HepG2 (cell line): ENCODE data around the gene DEGS1. TPM values are rescaled to one million over a fixed set of nuclear protein-coding genes. Genes with fewer than 3 reads are reported as not detected.

ENCODE experiments used
- ARID4A ChIP-seq: sonication (generic); formaldehyde crosslinking; IDR thresholded peaks from 2 replicates; pipeline ENCODE4 v1.5.0; 2020; ENCODE audit warnings: mild to moderate bottlenecking, missing genetic modification reagents, borderline replicate concordance
- CBX2 ChIP-seq, 2 experiments: fragments of 200-600 bp in 1 of 2; sonication (generic); formaldehyde crosslinking in 1 of 2; IDR thresholded peaks; 2 replicates each; pipeline versions ENCODE4 v1.7.0 to v1.8.1; 2018 to 2022; ENCODE audit warnings: low read depth in 2 of 2, low read length in 1 of 2, mild to moderate bottlenecking in 1 of 2, missing genetic modification reagents in 1 of 2
- HNF1A ChIP-seq, 2 experiments: sonication (generic) in 1 of 2; formaldehyde crosslinking in 1 of 2; IDR thresholded peaks; 2 replicates each; pipeline versions ENCODE4 v1.4.0 to v1.6.1; 2016 to 2020; ENCODE audit warnings: borderline replicate concordance in 1 of 2, low read depth in 1 of 2, mild to moderate bottlenecking in 1 of 2, missing genetic modification reagents in 1 of 2
- ZNF674 ChIP-seq: sonication (generic); formaldehyde crosslinking; IDR thresholded peaks from 2 replicates; pipeline ENCODE4 v1.5.0; 2020; ENCODE audit warnings: low read depth, mild to moderate bottlenecking, missing genetic modification reagents
- polyA plus RNA-seq, 8 experiments: library from polyadenylated mRNA; depleted of rRNA in 3 of 8; stranded (reverse) in 7 of 8; unstranded in 1 of 8; fragments of >200 nt; fragmentation: Illumina TruSeq in 4 of 8; extraction: Trizol in 4 of 8; gene quantifications; 2 replicates each; pipeline versions ENCODE4 v1.2.1 to v1.2.3, GENCODE V29; 2011 to 2016; ENCODE audit warnings: low read depth in 4 of 8, missing spikeins in 1 of 8, mixed read lengths in 1 of 8; ENCODE audit not compliant: insufficient read depth in 1 of 8
- total RNA-seq, 5 experiments: library from RNA; depleted of rRNA; stranded (reverse); fragments of >200 nt; fragmentation: Illumina TruSeq; extraction: Trizol; gene quantifications; 2 replicates each; pipeline ENCODE4 v1.2.3, GENCODE V29; 2016; ENCODE audit warnings: low read depth in 1 of 5
- TF ChIP-seq, protein P1 (sequence below), 2 experiments: sonication (generic) in 1 of 2; formaldehyde crosslinking in 1 of 2; IDR thresholded peaks; 2 replicates each; pipeline versions ENCODE4 v1.5.1 to v1.6.1; 2011 to 2020; ENCODE audit warnings: borderline replicate concordance in 1 of 2, low read depth in 1 of 2, low read length in 1 of 2, mild to moderate bottlenecking in 1 of 2, missing genetic modification reagents in 1 of 2, moderate library complexity in 1 of 2
- TF ChIP-seq, protein P2 (sequence below): sonication (generic); formaldehyde crosslinking; IDR thresholded peaks from 2 replicates; pipeline ENCODE4; 2020; ENCODE audit warnings: missing genetic modification reagents, mild to moderate bottlenecking, borderline replicate concordance

The DEGS1 gene
- total and polyA plus RNA-seq, 2 of the 13 experiments (the other 11 are each of a cell fraction or from before 2014, with no cell fraction given), result 18.1 to 35.9 TPM

GRCh38 chr1:224169718-224170270, 13.2 kb upstream of the DEGS1 start (continued):
- TF ChIP-seq CBX2 (IDR thresholded peaks at IDR 0.05; ENCODE audit: low read depth, low read length) (no peak), CBX2 (CRISPR knock-in tag; IDR thresholded peaks at IDR 0.05; ENCODE audit: low read depth) (no peak), ARID4A (CRISPR knock-in tag) (no peak), HNF1A (IDR thresholded peaks at IDR 0.05; ENCODE audit: low read depth) (no peak), HNF1A (CRISPR knock-in tag; IDR thresholded peaks at IDR 0.05; ENCODE audit: borderline replicate concordance) (no peak), ZNF674 (CRISPR knock-in tag) (no peak)
- TF ChIP-seq, protein P1, sequence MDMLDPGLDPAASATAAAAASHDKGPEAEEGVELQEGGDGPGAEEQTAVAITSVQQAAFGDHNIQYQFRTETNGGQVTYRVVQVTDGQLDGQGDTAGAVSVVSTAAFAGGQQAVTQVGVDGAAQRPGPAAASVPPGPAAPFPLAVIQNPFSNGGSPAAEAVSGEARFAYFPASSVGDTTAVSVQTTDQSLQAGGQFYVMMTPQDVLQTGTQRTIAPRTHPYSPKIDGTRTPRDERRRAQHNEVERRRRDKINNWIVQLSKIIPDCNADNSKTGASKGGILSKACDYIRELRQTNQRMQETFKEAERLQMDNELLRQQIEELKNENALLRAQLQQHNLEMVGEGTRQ (IDR thresholded peaks at IDR 0.05; ENCODE audit: low read depth, low read length), result no peak
- TF ChIP-seq, protein P1 (CRISPR knock-in tag; IDR thresholded peaks at IDR 0.05; ENCODE audit: borderline replicate concordance), result no peak
- TF ChIP-seq, protein P2, sequence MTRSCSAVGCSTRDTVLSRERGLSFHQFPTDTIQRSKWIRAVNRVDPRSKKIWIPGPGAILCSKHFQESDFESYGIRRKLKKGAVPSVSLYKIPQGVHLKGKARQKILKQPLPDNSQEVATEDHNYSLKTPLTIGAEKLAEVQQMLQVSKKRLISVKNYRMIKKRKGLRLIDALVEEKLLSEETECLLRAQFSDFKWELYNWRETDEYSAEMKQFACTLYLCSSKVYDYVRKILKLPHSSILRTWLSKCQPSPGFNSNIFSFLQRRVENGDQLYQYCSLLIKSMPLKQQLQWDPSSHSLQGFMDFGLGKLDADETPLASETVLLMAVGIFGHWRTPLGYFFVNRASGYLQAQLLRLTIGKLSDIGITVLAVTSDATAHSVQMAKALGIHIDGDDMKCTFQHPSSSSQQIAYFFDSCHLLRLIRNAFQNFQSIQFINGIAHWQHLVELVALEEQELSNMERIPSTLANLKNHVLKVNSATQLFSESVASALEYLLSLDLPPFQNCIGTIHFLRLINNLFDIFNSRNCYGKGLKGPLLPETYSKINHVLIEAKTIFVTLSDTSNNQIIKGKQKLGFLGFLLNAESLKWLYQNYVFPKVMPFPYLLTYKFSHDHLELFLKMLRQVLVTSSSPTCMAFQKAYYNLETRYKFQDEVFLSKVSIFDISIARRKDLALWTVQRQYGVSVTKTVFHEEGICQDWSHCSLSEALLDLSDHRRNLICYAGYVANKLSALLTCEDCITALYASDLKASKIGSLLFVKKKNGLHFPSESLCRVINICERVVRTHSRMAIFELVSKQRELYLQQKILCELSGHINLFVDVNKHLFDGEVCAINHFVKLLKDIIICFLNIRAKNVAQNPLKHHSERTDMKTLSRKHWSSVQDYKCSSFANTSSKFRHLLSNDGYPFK, result no peak
